ENCODE results near the gene ZNF385B.

ZNF385B gene

DNA sequence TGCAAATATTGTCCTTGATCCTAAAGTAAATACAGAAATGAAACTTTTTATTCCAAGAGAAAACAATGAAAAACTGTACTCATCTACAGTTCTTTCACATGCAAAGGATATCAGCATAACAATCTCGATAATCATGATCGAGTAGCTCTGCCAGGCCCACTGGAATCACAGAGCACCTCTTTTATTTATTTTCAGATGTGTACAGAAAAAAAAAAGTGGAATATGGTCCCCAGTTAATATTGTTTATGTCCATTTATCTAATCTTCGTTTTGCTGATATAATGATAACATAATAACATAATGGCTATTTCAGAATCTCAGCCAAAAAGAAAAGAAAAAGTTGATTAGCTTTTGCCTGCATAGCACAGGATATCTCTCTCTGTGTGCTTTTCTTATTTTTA lies 6.5 kb downstream of the ZNF385B start:
- H3K4me1 ChIP-seq (ENCODE audit: control insufficient read depth, insufficient read depth, low read length) = peaks cover 2% of the 10 kb centered on the region

DNA sequence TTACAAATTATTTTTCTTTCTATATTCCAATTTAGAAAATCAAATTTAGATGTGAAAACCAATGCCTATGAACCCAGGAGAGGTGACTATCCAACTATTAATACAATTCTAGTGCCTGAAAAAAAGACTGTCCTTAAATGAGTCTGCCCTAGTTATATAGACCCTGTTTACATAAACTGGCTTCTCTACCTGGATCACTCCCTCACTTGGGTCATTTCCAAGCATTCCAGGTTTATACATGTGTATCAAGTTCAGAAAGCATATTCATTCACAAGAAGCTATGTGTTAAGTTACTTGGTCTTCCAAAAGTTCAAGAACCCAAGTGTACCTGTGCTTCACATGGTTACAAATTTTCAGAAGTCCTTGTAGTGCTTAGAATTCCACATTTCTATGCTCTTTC lies 8.3 kb downstream of the ZNF385B start:
- no peaks in the 10 kb centered on the region for H3K4me1 ChIP-seq (ENCODE audit: control insufficient read depth, insufficient read depth, low read length)
- H3K9me3 ChIP-seq (ENCODE audit: control insufficient read depth, insufficient read depth, low read length) = no peaks in the 10 kb centered on the region
- H3K9ac ChIP-seq (ENCODE audit: low read depth, low read length) = no peak overlapping the region
- H3K4me3 ChIP-seq (ENCODE audit: low read depth, low read length) = no peak overlapping the region
- no peaks in the 10 kb centered on the region for H3K36me3 ChIP-seq (ENCODE audit: control insufficient read depth, insufficient read depth, low read length)
- peaks cover 2% of the 10 kb centered on the region for H3K27me3 ChIP-seq (ENCODE audit: control insufficient read depth, insufficient read depth, low read length)

More for the DNA sequence above, 6.5 kb downstream of the ZNF385B start:
- no peaks in the 10 kb centered on the region for H3K9me3 ChIP-seq (ENCODE audit: control insufficient read depth, insufficient read depth, low read length)
- no peak overlapping the region for H3K4me3 ChIP-seq (ENCODE audit: low read depth, low read length)
- H3K9ac ChIP-seq (ENCODE audit: low read depth, low read length) = no peak overlapping the region
- H3K36me3 ChIP-seq (ENCODE audit: control insufficient read depth, insufficient read depth, low read length) = no peaks in the 10 kb centered on the region
- H3K27me3 ChIP-seq (ENCODE audit: control insufficient read depth, insufficient read depth, low read length) = peaks cover 17% of the 10 kb centered on the region

DNA sequence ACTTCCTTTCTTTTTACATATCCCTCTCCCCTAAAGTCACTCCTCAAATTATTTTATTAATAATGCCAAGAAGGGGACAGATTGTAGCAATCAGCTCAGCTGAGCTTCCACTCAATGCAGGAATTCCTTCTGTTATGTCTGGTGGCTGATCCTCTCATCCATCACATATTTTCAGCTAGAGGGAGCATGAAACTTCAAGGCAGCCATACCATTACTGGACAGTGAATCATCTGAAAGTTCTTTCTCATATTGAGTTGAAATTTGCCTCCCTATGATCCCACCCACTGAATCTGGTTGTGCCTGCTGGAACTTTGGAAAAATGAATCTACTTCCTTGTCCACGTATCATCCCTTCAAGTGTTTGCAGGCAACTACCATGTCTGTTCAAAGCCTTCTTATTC lies 11.2 kb downstream of the ZNF385B start:
- Histone ChIP-seq H3K27me3 (ENCODE audit: control insufficient read depth, insufficient read depth, low read length) (no peaks in the 10 kb centered on the region), H3K9me3 (ENCODE audit: control insufficient read depth, insufficient read depth, low read length) (no peaks in the 10 kb centered on the region), H3K4me1 (ENCODE audit: control insufficient read depth, insufficient read depth, low read length) (no peaks in the 10 kb centered on the region), H3K9ac (ENCODE audit: low read depth, low read length) (no peak overlapping the region), H3K4me3 (ENCODE audit: low read depth, low read length) (no peak overlapping the region), H3K36me3 (ENCODE audit: control insufficient read depth, insufficient read depth, low read length) (no peaks in the 10 kb centered on the region)

DNA sequence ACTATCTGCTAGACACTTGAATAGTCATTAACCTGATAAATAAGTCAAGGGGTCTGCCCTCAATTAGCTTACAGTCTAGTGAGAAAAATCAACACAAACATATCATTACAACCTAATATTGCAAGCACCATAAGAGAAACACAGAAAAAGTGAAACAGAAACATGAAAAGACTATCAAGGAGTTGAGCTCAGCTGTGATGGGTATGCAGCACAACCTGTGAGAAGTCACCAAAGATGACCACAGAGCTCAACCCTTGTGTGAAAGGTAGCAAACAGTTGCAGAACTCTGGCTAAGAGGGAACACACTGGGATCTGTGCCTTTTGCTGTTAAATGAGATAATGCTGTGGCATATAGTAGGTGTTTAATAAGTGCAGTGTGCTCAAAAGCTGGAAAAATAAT lies 11.7 kb downstream of the ZNF385B start:
- Histone ChIP-seq H3K4me1 (ENCODE audit: control insufficient read depth, insufficient read depth, low read length) (no peaks in the 10 kb centered on the region), H3K9ac (ENCODE audit: low read depth, low read length) (no peak overlapping the region), H3K4me3 (ENCODE audit: low read depth, low read length) (no peak overlapping the region), H3K27me3 (ENCODE audit: control insufficient read depth, insufficient read depth, low read length) (no peaks in the 10 kb centered on the region), H3K9me3 (ENCODE audit: control insufficient read depth, insufficient read depth, low read length) (no peaks in the 10 kb centered on the region), H3K36me3 (ENCODE audit: control insufficient read depth, insufficient read depth, low read length) (no peaks in the 10 kb centered on the region)

DNA sequence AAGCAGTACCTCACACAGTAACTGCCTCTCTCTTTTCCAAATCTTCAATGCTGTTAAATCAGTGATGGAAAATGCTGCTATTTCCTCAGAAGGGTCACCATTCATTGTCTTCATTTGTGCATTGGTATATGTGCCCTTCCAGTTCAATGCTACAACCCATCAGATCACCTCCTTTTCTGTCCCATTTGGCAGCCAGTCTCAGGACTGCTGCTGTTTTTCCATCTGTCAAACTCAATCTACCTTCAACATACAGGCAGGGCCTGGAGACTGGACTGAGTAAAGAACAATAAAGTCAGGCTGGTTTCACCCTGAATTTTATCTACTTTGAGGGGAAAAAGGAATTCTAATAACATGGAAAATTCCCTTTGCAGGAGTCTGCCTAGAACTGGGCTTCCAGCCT lies 17.9 kb downstream of the ZNF385B start:
- H3K4me1 ChIP-seq (ENCODE audit: control insufficient read depth, insufficient read depth, low read length) = no peaks in the 10 kb centered on the region
- H3K9me3 ChIP-seq (ENCODE audit: control insufficient read depth, insufficient read depth, low read length) = no peaks in the 10 kb centered on the region
- H3K36me3 ChIP-seq (ENCODE audit: control insufficient read depth, insufficient read depth, low read length) = no peaks in the 10 kb centered on the region
- no peaks in the 10 kb centered on the region for H3K27me3 ChIP-seq (ENCODE audit: control insufficient read depth, insufficient read depth, low read length)
- no peak overlapping the region for H3K9ac ChIP-seq (ENCODE audit: low read depth, low read length)
- no peak overlapping the region for H3K4me3 ChIP-seq (ENCODE audit: low read depth, low read length)

DNA sequence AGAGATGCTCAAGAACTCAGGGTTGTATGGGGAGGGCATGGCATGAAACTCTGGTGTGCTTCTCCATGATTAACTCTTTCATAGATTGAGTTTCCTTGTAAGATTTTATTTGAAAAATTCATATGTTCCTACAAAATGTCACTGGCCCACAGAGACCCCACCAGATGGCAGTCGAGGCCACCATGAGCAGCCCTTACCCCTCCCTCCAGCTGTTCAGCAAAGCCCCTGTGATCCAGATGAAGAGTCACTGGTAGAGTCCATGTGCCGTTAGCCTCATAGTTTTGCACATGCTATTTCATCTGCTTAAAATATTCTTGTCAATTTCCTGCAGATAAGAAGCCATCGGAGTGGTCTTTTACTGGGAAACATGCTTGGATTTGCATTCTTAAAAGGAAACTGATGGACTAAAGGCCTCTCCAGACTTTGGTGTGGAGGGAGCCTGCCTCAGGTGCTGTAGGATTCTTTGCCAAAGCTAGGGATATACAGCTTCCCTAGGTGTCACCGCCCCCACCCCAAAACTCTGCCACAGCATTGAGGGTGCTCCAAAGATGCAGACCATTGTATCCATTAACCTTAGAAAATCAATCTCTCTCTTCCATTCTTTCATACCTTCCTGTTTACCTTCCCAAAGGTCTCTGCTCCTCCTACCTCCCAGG lies 18.8 kb downstream of the ZNF385B start:
- no peaks in the 10 kb centered on the region for H3K27me3 ChIP-seq (ENCODE audit: control insufficient read depth, insufficient read depth, low read length)
- peaks cover under 1% of the 10 kb centered on the region for H3K4me1 ChIP-seq (ENCODE audit: control insufficient read depth, insufficient read depth, low read length)
- no peaks in the 10 kb centered on the region for H3K9me3 ChIP-seq (ENCODE audit: control insufficient read depth, insufficient read depth, low read length)
- no peak overlapping the region for H3K4me3 ChIP-seq (ENCODE audit: low read depth, low read length)
- no peak overlapping the region for H3K9ac ChIP-seq (ENCODE audit: low read depth, low read length)
- H3K36me3 ChIP-seq (ENCODE audit: control insufficient read depth, insufficient read depth, low read length) = no peaks in the 10 kb centered on the region

DNA sequence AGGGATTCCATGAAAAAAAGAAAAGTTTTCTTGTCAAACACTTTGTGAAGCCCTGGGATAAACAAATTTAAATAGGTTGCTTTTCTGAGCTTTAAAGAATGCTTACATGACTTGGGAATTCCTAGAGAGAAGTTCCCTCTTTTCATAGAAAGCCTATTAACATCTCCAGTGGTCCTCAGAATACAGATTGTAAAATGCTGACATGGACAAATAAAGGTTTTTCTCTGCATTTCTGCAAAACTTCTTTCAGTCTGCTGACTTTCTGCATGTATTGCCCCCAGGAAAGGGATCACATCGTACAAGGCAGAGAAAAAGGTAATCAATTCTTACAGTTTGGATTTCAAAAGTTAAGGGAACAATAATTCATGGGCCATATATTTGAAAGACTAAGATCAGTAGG lies 20.6 kb downstream of the ZNF385B start:
- Histone ChIP-seq H3K4me1 (ENCODE audit: control insufficient read depth, insufficient read depth, low read length) (peaks cover 2% of the 10 kb centered on the region), H3K4me3 (ENCODE audit: low read depth, low read length) (no peak overlapping the region), H3K9me3 (ENCODE audit: control insufficient read depth, insufficient read depth, low read length) (no peaks in the 10 kb centered on the region), H3K27me3 (ENCODE audit: control insufficient read depth, insufficient read depth, low read length) (no peaks in the 10 kb centered on the region), H3K9ac (ENCODE audit: low read depth, low read length) (no peak overlapping the region), H3K36me3 (ENCODE audit: control insufficient read depth, insufficient read depth, low read length) (no peaks in the 10 kb centered on the region)

DNA sequence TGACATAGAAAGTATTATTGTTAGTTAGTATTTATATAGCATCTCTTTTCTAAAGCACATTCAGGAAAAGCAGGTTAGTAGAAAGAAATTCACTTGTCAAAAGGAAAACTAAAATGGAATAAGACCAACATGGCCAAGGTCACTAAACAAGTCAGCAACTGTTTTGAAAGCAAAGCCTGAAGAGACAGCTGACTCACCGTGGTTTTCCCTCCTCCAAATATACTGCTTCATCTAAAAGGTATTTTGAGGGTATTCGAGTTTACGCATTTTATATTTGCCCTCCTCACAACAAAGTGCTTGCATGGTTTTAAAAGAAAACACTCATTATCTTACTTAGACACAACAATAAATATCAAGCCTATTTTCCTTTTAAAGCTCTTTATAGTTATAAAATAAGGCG lies 24.0 kb downstream of the ZNF385B start:
- H3K27me3 ChIP-seq (ENCODE audit: control insufficient read depth, insufficient read depth, low read length) = no peaks in the 10 kb centered on the region
- no peak overlapping the region for H3K9ac ChIP-seq (ENCODE audit: low read depth, low read length)
- H3K9me3 ChIP-seq (ENCODE audit: control insufficient read depth, insufficient read depth, low read length) = no peaks in the 10 kb centered on the region
- H3K4me1 ChIP-seq (ENCODE audit: control insufficient read depth, insufficient read depth, low read length) = peaks cover 2% of the 10 kb centered on the region
- H3K36me3 ChIP-seq (ENCODE audit: control insufficient read depth, insufficient read depth, low read length) = no peaks in the 10 kb centered on the region
- H3K4me3 ChIP-seq (ENCODE audit: low read depth, low read length) = no peak overlapping the region

DNA sequence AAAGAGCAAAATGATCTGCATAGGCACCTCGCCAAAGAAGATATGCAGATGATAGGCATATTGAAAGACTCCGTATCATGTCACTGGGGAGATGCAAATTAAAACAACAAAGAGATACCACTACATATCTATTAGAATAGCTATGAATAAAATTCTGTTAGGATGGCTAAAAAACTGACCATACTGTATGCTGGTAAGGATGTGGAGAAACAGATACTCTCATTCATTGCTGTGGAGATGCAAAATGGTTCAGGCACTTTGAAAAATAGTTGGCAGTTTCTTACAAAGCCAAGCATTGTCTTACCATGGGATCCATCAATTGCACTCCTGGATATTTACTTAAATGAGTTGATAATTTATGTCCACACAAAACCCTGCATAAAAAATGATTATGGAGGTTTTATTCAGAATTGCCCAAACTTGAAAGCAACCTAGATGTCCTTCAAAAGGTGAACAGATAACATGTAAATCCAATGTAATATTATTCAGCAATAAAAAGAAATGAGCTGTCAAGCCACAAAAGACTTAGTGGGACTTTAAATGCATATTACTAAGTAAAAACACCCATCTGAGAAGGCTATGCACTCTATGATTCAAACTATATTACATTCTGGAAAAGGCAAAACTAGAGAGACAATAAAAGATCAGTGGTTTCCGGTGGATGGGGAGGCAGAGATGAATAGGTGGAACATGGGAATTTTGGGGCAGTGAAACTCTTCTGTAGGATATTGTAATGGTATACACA lies 31.2 kb downstream of the ZNF385B start:
- Histone ChIP-seq H3K9ac (ENCODE audit: low read depth, low read length) (no peak overlapping the region), H3K9me3 (ENCODE audit: control insufficient read depth, insufficient read depth, low read length) (no peaks in the 10 kb centered on the region), H3K4me1 (ENCODE audit: control insufficient read depth, insufficient read depth, low read length) (peaks cover 6% of the 10 kb centered on the region), H3K27me3 (ENCODE audit: control insufficient read depth, insufficient read depth, low read length) (no peaks in the 10 kb centered on the region), H3K36me3 (ENCODE audit: control insufficient read depth, insufficient read depth, low read length) (no peaks in the 10 kb centered on the region), H3K4me3 (ENCODE audit: low read depth, low read length) (no peak overlapping the region)

DNA sequence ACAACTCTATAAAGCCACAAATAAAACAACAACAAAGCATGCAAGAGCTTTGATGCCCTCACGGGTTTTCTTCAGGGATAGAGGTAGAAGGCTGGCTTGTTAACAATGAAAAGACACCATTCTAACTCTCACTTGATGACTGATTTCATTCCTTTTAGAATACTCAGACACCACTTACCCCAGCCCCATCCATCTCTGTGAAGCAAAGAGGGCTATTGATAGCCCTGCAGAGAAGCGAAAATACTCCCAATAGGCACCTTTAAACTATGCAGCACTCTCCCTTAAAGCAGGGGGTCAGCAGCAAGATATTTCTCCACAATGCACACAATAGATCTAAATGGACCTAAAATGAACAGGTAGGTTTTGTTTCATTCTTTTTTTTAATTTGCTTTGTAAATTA lies 35.1 kb downstream of the ZNF385B start:
- Histone ChIP-seq H3K36me3 (ENCODE audit: control insufficient read depth, insufficient read depth, low read length) (no peaks in the 10 kb centered on the region), H3K4me3 (ENCODE audit: low read depth, low read length) (no peak overlapping the region), H3K27me3 (ENCODE audit: control insufficient read depth, insufficient read depth, low read length) (no peaks in the 10 kb centered on the region), H3K4me1 (ENCODE audit: control insufficient read depth, insufficient read depth, low read length) (peaks cover 2% of the 10 kb centered on the region), H3K9me3 (ENCODE audit: control insufficient read depth, insufficient read depth, low read length) (no peaks in the 10 kb centered on the region), H3K9ac (ENCODE audit: low read depth, low read length) (no peak overlapping the region)

DNA sequence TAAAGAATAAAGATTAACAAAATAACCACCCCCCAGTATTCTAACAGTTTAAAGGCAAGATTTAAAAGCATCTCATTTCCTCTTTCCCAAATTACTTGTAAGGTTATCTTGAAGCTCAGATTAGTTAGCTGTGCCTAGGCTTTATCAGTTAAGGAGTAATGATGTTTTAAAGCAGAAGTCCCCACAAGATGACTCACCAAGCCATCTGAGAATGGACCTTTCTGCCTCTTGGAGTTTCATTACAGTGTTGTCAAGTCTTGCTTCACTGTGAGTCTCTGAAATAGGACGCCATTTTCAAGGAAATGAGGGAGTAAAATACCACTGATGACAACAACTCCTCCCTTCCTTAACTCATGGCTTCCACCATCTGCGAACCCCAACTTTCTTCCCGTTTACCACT lies 35.9 kb downstream of the ZNF385B start:
- Histone ChIP-seq H3K9me3 (ENCODE audit: control insufficient read depth, insufficient read depth, low read length) (no peaks in the 10 kb centered on the region), H3K9ac (ENCODE audit: low read depth, low read length) (no peak overlapping the region), H3K4me1 (ENCODE audit: control insufficient read depth, insufficient read depth, low read length) (peaks cover 2% of the 10 kb centered on the region), H3K36me3 (ENCODE audit: control insufficient read depth, insufficient read depth, low read length) (no peaks in the 10 kb centered on the region), H3K4me3 (ENCODE audit: low read depth, low read length) (no peak overlapping the region), H3K27me3 (ENCODE audit: control insufficient read depth, insufficient read depth, low read length) (no peaks in the 10 kb centered on the region)

DNA sequence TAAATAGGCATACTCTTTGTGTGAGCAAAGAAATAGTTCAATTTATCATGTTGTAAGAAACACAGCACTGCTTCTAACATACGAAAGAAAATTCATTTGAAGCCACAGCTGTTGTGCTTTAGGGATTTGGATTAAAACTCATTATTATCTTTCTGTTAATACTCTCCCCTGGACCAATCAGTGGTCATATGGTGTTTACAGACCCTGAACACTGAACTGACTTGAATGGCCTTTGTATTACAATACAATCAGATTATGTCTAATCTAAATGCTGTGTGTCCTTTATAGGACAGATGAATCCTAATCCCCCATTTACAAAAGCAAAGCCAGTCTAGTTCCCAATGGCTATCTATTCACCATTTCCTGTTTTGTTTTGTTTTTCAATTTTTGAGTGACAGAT lies 36.5 kb downstream of the ZNF385B start:
- Histone ChIP-seq H3K9ac (ENCODE audit: low read depth, low read length) (no peak overlapping the region), H3K36me3 (ENCODE audit: control insufficient read depth, insufficient read depth, low read length) (no peaks in the 10 kb centered on the region), H3K4me3 (ENCODE audit: low read depth, low read length) (no peak overlapping the region), H3K9me3 (ENCODE audit: control insufficient read depth, insufficient read depth, low read length) (no peaks in the 10 kb centered on the region), H3K27me3 (ENCODE audit: control insufficient read depth, insufficient read depth, low read length) (no peaks in the 10 kb centered on the region), H3K4me1 (ENCODE audit: control insufficient read depth, insufficient read depth, low read length) (peaks cover 2% of the 10 kb centered on the region)

Measured in iPS-15b (cell line).